GM19397 (cell line): ENCODE data around the gene MT1H.
"Not testable (repeated sequence)": the region's sequence is repeated elsewhere in the genome, so short reads cannot be mapped to it uniquely, and the experiment has no call there.

ENCODE experiments used
- ATAC-seq: cut with Tn5 transposase; IDR thresholded peaks from one replicate; pipeline ENCODE4 v1.9.1; 2021; ENCODE audit warnings: mild to moderate bottlenecking, moderate library complexity; ENCODE audit not compliant: unreplicated experiment

MT1H gene

DNA sequence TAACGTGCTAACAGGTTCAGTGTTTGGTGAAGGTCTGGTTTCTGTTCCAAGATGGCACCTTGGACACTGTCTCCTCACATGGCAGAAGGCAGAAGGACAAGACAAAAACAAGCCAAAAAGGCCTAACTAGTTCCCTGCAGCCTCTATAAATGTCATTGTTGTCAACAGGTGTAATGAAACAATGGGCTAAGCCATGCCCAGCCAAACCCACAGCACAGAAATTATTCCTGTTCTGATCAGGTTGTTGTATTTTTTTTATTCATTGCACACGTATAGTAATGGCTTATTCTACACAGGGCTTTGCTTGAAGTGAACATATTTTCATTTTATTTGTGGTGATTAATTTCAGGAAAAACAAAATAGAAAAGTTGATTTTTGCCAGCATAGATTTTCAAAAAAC, 44.2 kb downstream of the MT1H start:
- ATAC-seq = no peak

DNA sequence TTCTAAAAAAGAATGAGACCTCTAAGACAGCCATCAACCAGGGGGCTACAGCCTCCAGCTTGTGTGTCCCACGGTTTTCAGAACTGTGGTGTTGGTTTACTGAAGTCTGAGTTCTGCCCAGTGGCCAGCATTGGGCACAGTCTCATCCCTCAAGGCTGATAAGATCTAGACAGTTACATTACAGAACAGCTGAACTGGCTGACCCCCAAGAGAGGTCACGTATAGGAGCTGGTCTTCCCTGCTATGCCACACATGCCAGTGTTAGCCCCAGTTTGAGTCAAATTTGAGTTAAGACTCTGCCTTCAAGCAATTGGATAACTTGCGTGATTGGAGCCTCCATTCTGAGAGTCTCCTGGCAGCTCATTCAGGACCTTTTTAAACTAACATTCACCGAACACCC, 45.5 kb downstream of the MT1H start:
- ATAC-seq = no peak

GRCh38 chr16:56716761-56717160, 47.1 kb downstream of the MT1H start:
- ATAC-seq = no peak

DNA sequence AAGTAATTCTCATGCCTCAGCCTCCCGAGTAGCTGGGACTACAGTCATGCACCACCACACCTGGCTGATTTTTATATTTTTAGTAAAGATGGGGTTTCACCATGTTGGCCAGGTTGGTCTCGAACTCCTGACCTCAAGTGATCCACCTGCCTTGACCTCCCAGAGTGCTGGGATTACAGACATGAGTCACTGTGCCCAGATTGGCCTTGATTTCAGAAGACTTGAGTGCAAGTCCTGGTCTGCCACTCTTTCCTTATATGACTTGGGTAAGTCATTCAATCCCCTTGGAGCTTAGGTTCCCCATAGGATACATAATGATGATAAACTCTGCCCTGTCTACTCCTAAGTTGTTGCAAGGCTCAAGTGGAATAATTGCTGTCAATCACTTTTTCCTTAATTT, 47.9 kb downstream of the MT1H start:
- not testable (repeated sequence) for ATAC-seq
